Measurements from ENCODE around the gene MRPL16.

Gene MRPL16

GRCh38 chr11:59847626-59848025, 37.0 kb upstream of the MRPL16 start:
- no peaks in the 10 kb centered on the region for H3F3A ChIP-seq (ENCODE audit: insufficient read depth)
- TF ChIP-seq CTCF (IDR thresholded peaks at IDR 0.05; ENCODE audit: insufficient read depth, low read length, poor library complexity, severe bottlenecking) (no peak), EZH2phosphoT487 (conservative IDR thresholded peaks at IDR 0.05; ENCODE audit: low read length) (no peak)
- no peak overlapping the region for H3K27ac ChIP-seq (ENCODE audit: low read depth, low read length)
- H3K27me3 ChIP-seq (ENCODE audit: low read length), result no peaks in the 10 kb centered on the region
- no peaks in the 10 kb centered on the region for H4K20me1 ChIP-seq (ENCODE audit: low read depth, low read length)
- no peak overlapping the region for H3K4me3 ChIP-seq (ENCODE audit: insufficient read depth, low read length, poor library complexity, severe bottlenecking)
- H2AFZ ChIP-seq (ENCODE audit: low read depth, low read length, severe bottlenecking), result no peak overlapping the region
- H3K79me2 ChIP-seq (ENCODE audit: insufficient read depth, low read length), result no peaks in the 10 kb centered on the region
- H3K9ac ChIP-seq (ENCODE audit: low read length), result no peak overlapping the region
- no peaks in the 10 kb centered on the region for H3K9me3 ChIP-seq (ENCODE audit: insufficient read depth, low read length)
- no peaks in the 10 kb centered on the region for H3K36me3 ChIP-seq (ENCODE audit: low read length)
- no peak overlapping the region for H3K4me2 ChIP-seq (ENCODE audit: low read depth, low read length, poor library complexity, severe bottlenecking)
- H3K9me2 ChIP-seq (replicated peaks; ENCODE audit: insufficient read depth, low read length), result no peaks in the 10 kb centered on the region

DNA sequence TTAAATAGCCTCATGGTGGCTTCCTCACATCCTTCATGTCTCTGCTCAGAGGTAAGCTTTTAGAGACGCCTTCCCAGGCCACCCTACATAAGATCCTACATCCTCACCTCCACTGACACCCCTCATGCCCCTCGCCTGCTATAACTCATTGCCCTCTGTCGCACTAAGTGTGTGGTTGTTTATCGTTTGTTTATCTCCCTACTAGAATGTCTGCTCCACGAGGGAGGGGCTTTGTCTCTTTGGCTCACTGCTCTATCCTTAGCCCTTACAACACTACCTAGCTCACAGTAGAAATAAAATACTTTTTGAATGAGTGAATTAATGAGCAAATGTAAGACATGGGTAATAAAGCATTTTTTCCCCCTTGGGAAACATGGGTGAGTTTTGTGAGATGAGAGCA, 36.0 kb upstream of the MRPL16 start:
- no peak overlapping the region for H3K4me3 ChIP-seq (ENCODE audit: insufficient read depth, low read length, poor library complexity, severe bottlenecking)
- H3K9ac ChIP-seq (ENCODE audit: low read length), result no peak overlapping the region
- TF ChIP-seq CTCF (IDR thresholded peaks at IDR 0.05; ENCODE audit: insufficient read depth, low read length, poor library complexity, severe bottlenecking) (no peak), EZH2phosphoT487 (conservative IDR thresholded peaks at IDR 0.05; ENCODE audit: low read length) (no peak)
- H2AFZ ChIP-seq (ENCODE audit: low read depth, low read length, severe bottlenecking), result no peak overlapping the region
- no peaks in the 10 kb centered on the region for H3K9me2 ChIP-seq (replicated peaks; ENCODE audit: insufficient read depth, low read length)
- no peak overlapping the region for H3K4me2 ChIP-seq (ENCODE audit: low read depth, low read length, poor library complexity, severe bottlenecking)
- H3K27ac ChIP-seq (ENCODE audit: low read depth, low read length), result no peak overlapping the region
- H3F3A ChIP-seq (ENCODE audit: insufficient read depth), result no peaks in the 10 kb centered on the region
- no peaks in the 10 kb centered on the region for H3K79me2 ChIP-seq (ENCODE audit: insufficient read depth, low read length)
- H3K36me3 ChIP-seq (ENCODE audit: low read length), result no peaks in the 10 kb centered on the region
- H4K20me1 ChIP-seq (ENCODE audit: low read depth, low read length), result no peaks in the 10 kb centered on the region
- H3K27me3 ChIP-seq (ENCODE audit: low read length), result no peaks in the 10 kb centered on the region
- no peaks in the 10 kb centered on the region for H3K9me3 ChIP-seq (ENCODE audit: insufficient read depth, low read length)

DNA sequence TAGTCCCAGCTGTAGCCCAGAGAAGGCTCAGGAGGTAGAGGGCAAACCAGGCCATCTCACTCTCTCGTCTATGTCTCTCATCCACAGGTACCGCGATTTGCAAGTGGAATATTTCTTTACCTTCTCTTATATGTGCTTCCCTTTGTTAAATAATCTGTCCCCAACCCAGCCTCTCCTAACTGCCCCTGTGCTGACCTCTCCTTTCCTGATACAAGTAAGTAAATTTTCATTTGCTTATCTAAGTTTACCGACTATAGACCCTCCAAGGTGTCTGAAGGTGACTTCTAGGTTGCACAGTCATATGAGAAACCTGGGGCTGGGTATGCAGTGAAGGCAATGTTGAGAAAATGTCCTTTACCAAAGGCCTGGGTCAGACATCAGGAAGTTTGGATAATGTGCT, 34.8 kb upstream of the MRPL16 start, which contains the start of gene CBLIF:
Gene CBLIF, minus strand, starts transcription at position 101 of the 400 bp plus-strand sequence. Its CDS starts 46 bp downstream, at position 55.
- H2AFZ ChIP-seq (ENCODE audit: low read depth, low read length, severe bottlenecking), result no peak within 1 kb of the TSS

More for the DNA sequence above, 34.8 kb upstream of the MRPL16 start, which contains the start of gene CBLIF:
- H3K27ac ChIP-seq (ENCODE audit: low read depth, low read length), result no peak within 1 kb of the TSS
- no peaks in the 10 kb centered on the region for H3K9me2 ChIP-seq (replicated peaks; ENCODE audit: insufficient read depth, low read length)
- H3K27me3 ChIP-seq (ENCODE audit: low read length), result no peaks in the 10 kb centered on the region
- H3K9me3 ChIP-seq (ENCODE audit: insufficient read depth, low read length), result no peaks in the 10 kb centered on the region
- H3K4me3 ChIP-seq (ENCODE audit: insufficient read depth, low read length, poor library complexity, severe bottlenecking), result no peak within 1 kb of the TSS
- H4K20me1 ChIP-seq (ENCODE audit: low read depth, low read length), result no peaks in the 10 kb centered on the region
- H3K36me3 ChIP-seq (ENCODE audit: low read length), result no peaks in the 10 kb centered on the region
- no peaks in the 10 kb centered on the region for H3K79me2 ChIP-seq (ENCODE audit: insufficient read depth, low read length)
- no peak within 1 kb of the TSS for H3K4me2 ChIP-seq (ENCODE audit: low read depth, low read length, poor library complexity, severe bottlenecking)
- H3K9ac ChIP-seq (ENCODE audit: low read length), result no peak within 1 kb of the TSS
- TF ChIP-seq CTCF (IDR thresholded peaks at IDR 0.05; ENCODE audit: insufficient read depth, low read length, poor library complexity, severe bottlenecking) (no peak), EZH2phosphoT487 (conservative IDR thresholded peaks at IDR 0.05; ENCODE audit: low read length) (no peak)
- no peaks in the 10 kb centered on the region for H3F3A ChIP-seq (ENCODE audit: insufficient read depth)
